HepG2 (cell line): ENCODE data around the gene AKR7A2. TPM values are rescaled to one million over a fixed set of nuclear protein-coding genes. Genes with fewer than 3 reads are reported as not detected.

ENCODE experiments used
- ARNT ChIP-seq: fragments of 450-650 bp; IDR thresholded peaks from 2 replicates; pipeline ENCODE4 v1.6.1; 2017
- HDAC1 ChIP-seq: sonication (generic); formaldehyde crosslinking; IDR thresholded peaks from 2 replicates; pipeline ENCODE4 v1.5.1; 2020; ENCODE audit warnings: mild to moderate bottlenecking, missing genetic modification reagents
- KDM4B ChIP-seq: sonication (generic); formaldehyde crosslinking; IDR thresholded peaks from 2 replicates; pipeline ENCODE4 v1.4.0; 2020; ENCODE audit warnings: missing genetic modification reagents
- MYC ChIP-seq: sonication (generic); formaldehyde crosslinking; IDR thresholded peaks from 2 replicates; pipeline ENCODE4 v1.9.0; 2021; ENCODE audit warnings: missing genetic modification reagents, borderline replicate concordance
- NFKB2 ChIP-seq: sonication (generic); formaldehyde crosslinking; IDR thresholded peaks from 2 replicates; pipeline ENCODE4 v1.4.0; 2020; ENCODE audit warnings: missing genetic modification reagents, borderline replicate concordance
- SIX4 ChIP-seq: sonication (generic); formaldehyde crosslinking; IDR thresholded peaks from 2 replicates; pipeline ENCODE4 v1.4.0; 2020; ENCODE audit warnings: missing genetic modification reagents
- ZBTB38 ChIP-seq: sonication (generic); formaldehyde crosslinking; IDR thresholded peaks from 2 replicates; pipeline ENCODE4 v1.5.1; 2020; ENCODE audit warnings: mild to moderate bottlenecking, missing genetic modification reagents
- ZC3H13 ChIP-seq: sonication (generic); formaldehyde crosslinking; IDR thresholded peaks from 2 replicates; pipeline ENCODE4 v1.8.1; 2023; ENCODE audit warnings: mild to moderate bottlenecking, missing genetic modification reagents, moderate library complexity
- ZMAT3 ChIP-seq: sonication (generic); formaldehyde crosslinking; conservative IDR thresholded peaks from 2 replicates; pipeline ENCODE4 v1.7.0; 2021; ENCODE audit warnings: missing genetic modification reagents
- ZNF468 ChIP-seq: sonication (generic); formaldehyde crosslinking; IDR thresholded peaks from 2 replicates; pipeline ENCODE4 v1.8.0; 2022; ENCODE audit warnings: mild to moderate bottlenecking, moderate library complexity, missing genetic modification reagents
- ZNF496 ChIP-seq: sonication (generic); formaldehyde crosslinking; IDR thresholded peaks from 2 replicates; pipeline ENCODE4 v1.8.1; 2023; ENCODE audit warnings: mild to moderate bottlenecking, moderate library complexity, missing genetic modification reagents; ENCODE audit not compliant: insufficient replicate concordance
- ZNF546 ChIP-seq: sonication (generic); formaldehyde crosslinking; conservative IDR thresholded peaks from 2 replicates; pipeline ENCODE4 v1.8.1; 2023; ENCODE audit warnings: mild to moderate bottlenecking, missing genetic modification reagents
- ZNF558 ChIP-seq: sonication (generic); formaldehyde crosslinking; IDR thresholded peaks from 2 replicates; pipeline ENCODE4 v1.9.0; 2022; ENCODE audit warnings: mild to moderate bottlenecking, missing genetic modification reagents, borderline replicate concordance
- ZNF605 ChIP-seq: sonication (generic); formaldehyde crosslinking; IDR thresholded peaks from 2 replicates; pipeline ENCODE4 v1.8.0; 2022; ENCODE audit warnings: mild to moderate bottlenecking, missing genetic modification reagents
- ZXDC ChIP-seq: sonication (generic); formaldehyde crosslinking; IDR thresholded peaks from 2 replicates; pipeline ENCODE4 v1.5.0; 2020; ENCODE audit warnings: mild to moderate bottlenecking, missing genetic modification reagents
- polyA plus RNA-seq, 8 experiments: library from polyadenylated mRNA; depleted of rRNA in 3 of 8; stranded (reverse) in 7 of 8; unstranded in 1 of 8; fragments of >200 nt; fragmentation: Illumina TruSeq in 4 of 8; extraction: Trizol in 4 of 8; gene quantifications; 2 replicates each; pipeline versions ENCODE4 v1.2.1 to v1.2.3, GENCODE V29; 2011 to 2016; ENCODE audit warnings: low read depth in 4 of 8, missing spikeins in 1 of 8, mixed read lengths in 1 of 8; ENCODE audit not compliant: insufficient read depth in 1 of 8
- total RNA-seq, 5 experiments: library from RNA; depleted of rRNA; stranded (reverse); fragments of >200 nt; fragmentation: Illumina TruSeq; extraction: Trizol; gene quantifications; 2 replicates each; pipeline ENCODE4 v1.2.3, GENCODE V29; 2016; ENCODE audit warnings: low read depth in 1 of 5
- TF ChIP-seq, protein P1 (sequence below): sonication (generic); formaldehyde crosslinking; conservative IDR thresholded peaks from 2 replicates; pipeline ENCODE4 v1.4.0; 2020; ENCODE audit warnings: missing genetic modification reagents
- TF ChIP-seq, protein P2 (sequence below): sonication (generic); formaldehyde crosslinking; IDR thresholded peaks from 2 replicates; pipeline ENCODE4 v1.5.0; 2020; ENCODE audit warnings: missing genetic modification reagents
- TF ChIP-seq, protein P3 (sequence below), 2 experiments: sonication (generic) in 1 of 2; formaldehyde crosslinking in 1 of 2; IDR thresholded peaks; 2 replicates each; pipeline versions ENCODE4 v1.4.0 to v1.6.1; 2016 to 2020; ENCODE audit warnings: borderline replicate concordance in 1 of 2, low read depth in 1 of 2, mild to moderate bottlenecking in 1 of 2, missing genetic modification reagents in 1 of 2

AKR7A2 gene
- total and polyA plus RNA-seq, 2 of the 13 experiments (the other 11 are each of a cell fraction or from before 2014, with no cell fraction given), result 45.2 to 75.6 TPM

- peak; percentile 67; the same call in 1 of the 2 replicates for TF ChIP-seq ZXDC (CRISPR knock-in tag)
- TF ChIP-seq HDAC1, result peak; percentile 51; the same call in 1 of the 2 replicates
- TF ChIP-seq ZNF558, result peak; percentile 67; the same call in 1 of the 2 replicates
- TF ChIP-seq KDM4B, result no peak; the same call in 1 of the 2 replicates
- peak; percentile 81 for TF ChIP-seq ZNF605
- TF ChIP-seq SIX4 (CRISPR knock-in tag), result no peak; the same call in 1 of the 2 replicates
- no peak for TF ChIP-seq ZNF496 (CRISPR knock-in tag)
- TF ChIP-seq, protein P1, sequence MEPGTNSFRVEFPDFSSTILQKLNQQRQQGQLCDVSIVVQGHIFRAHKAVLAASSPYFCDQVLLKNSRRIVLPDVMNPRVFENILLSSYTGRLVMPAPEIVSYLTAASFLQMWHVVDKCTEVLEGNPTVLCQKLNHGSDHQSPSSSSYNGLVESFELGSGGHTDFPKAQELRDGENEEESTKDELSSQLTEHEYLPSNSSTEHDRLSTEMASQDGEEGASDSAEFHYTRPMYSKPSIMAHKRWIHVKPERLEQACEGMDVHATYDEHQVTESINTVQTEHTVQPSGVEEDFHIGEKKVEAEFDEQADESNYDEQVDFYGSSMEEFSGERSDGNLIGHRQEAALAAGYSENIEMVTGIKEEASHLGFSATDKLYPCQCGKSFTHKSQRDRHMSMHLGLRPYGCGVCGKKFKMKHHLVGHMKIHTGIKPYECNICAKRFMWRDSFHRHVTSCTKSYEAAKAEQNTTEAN (CRISPR knock-in tag), result peak; percentile 38; the same call in 1 of the 2 replicates
- TF ChIP-seq, protein P2, sequence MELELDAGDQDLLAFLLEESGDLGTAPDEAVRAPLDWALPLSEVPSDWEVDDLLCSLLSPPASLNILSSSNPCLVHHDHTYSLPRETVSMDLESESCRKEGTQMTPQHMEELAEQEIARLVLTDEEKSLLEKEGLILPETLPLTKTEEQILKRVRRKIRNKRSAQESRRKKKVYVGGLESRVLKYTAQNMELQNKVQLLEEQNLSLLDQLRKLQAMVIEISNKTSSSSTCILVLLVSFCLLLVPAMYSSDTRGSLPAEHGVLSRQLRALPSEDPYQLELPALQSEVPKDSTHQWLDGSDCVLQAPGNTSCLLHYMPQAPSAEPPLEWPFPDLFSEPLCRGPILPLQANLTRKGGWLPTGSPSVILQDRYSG (CRISPR knock-in tag), result no peak; the same call in 1 of the 2 replicates
- peak; percentile 41; the same call in 1 of the 2 replicates for TF ChIP-seq NFKB2
- peak; percentile 55 for TF ChIP-seq MYC
- no peak for TF ChIP-seq ARNT
- 0 out of 2 replicates have a peak, but pooled peaks have one; percentile 29 for TF ChIP-seq ZNF468 (CRISPR knock-in tag)
- TF ChIP-seq ZMAT3, result peak; percentile 52; the same call in 1 of the 2 replicates
- TF ChIP-seq ZNF546 (CRISPR knock-in tag), result peak; percentile 52; the same call in 1 of the 2 replicates
- TF ChIP-seq, protein P3, sequence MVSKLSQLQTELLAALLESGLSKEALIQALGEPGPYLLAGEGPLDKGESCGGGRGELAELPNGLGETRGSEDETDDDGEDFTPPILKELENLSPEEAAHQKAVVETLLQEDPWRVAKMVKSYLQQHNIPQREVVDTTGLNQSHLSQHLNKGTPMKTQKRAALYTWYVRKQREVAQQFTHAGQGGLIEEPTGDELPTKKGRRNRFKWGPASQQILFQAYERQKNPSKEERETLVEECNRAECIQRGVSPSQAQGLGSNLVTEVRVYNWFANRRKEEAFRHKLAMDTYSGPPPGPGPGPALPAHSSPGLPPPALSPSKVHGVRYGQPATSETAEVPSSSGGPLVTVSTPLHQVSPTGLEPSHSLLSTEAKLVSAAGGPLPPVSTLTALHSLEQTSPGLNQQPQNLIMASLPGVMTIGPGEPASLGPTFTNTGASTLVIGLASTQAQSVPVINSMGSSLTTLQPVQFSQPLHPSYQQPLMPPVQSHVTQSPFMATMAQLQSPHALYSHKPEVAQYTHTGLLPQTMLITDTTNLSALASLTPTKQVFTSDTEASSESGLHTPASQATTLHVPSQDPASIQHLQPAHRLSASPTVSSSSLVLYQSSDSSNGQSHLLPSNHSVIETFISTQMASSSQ (IDR thresholded peaks at IDR 0.05; ENCODE audit: low read depth), result no peak
- TF ChIP-seq, protein P3 (CRISPR knock-in tag; IDR thresholded peaks at IDR 0.05; ENCODE audit: borderline replicate concordance), result no peak
- TF ChIP-seq ZBTB38 (CRISPR knock-in tag), result peak; percentile 37; the same call in 1 of the 2 replicates
- peak; percentile 84 for TF ChIP-seq ZC3H13
These were observed at the start of gene AKR7A2, which contains the start of gene SLC66A1 (continued) for GRCh38 chr1:19311931-19312781.
